ENCODE results near the gene PSMD12. TPM values are rescaled to one million over a fixed set of nuclear protein-coding genes. Genes with fewer than 3 reads are reported as not detected.

The PSMD12 gene
- total and polyA plus RNA-seq, 2 donors (not counting 3 experiments of a cell fraction or from before 2014, with no cell fraction given), result 14.1 to 73.0 TPM

GRCh38 chr17:67390006-67390645 is 23.7 kb upstream of the PSMD12 start:
- ChIA-PET POLR2A (no interaction called here), CTCF (interaction anchor here (0.6 to 6.7 kb wide), 8 partner anchors 8 to 92 kb away, joined by 3 to 131 read pairs (median 4); no protein-coding TSS in a partner anchor)
- Histone ChIP-seq H3K4me1 (ENCODE audit: control insufficient read depth, extremely low read depth, insufficient read depth, low read length) (peaks cover 12% of the 10 kb centered on the region), H3K79me2 (ENCODE audit: control insufficient read depth, insufficient read depth, low read length) (no peaks in the 10 kb centered on the region), H3K4me3 (replicated peaks in 1 of 3; ENCODE audit: insufficient read depth in 1 of 3, low read depth in 1 of 3, low read length in 3 of 3) (no peak overlapping the region), H3K27ac (ENCODE audit: insufficient read depth, low read depth, low read length) (peak overlapping the region; percentile 1), H3K9ac (replicated peaks; ENCODE audit: extremely low read depth, insufficient read depth, low read length) (no peak overlapping the region), H4K20me1 (replicated peaks; ENCODE audit: control insufficient read depth, extremely low read depth, insufficient read depth, low read length) (no peaks in the 10 kb centered on the region), H3K9me1 (replicated peaks; ENCODE audit: control insufficient read depth, extremely low read depth, insufficient read depth, low read length) (no peaks in the 10 kb centered on the region), H3K27me3 (ENCODE audit: control insufficient read depth in 2 of 2, insufficient read depth in 2 of 2, low read length in 2 of 2) (no peaks in the 10 kb centered on the region), H2AFZ (ENCODE audit: low read depth, low read length) (no peak overlapping the region), H3K4me2 (ENCODE audit: insufficient read depth, low read length) (peak overlapping the region; percentile 63), H3K36me3 (ENCODE audit: control insufficient read depth in 2 of 2, extremely low read depth in 1 of 2, insufficient read depth in 2 of 2, low read length in 2 of 2) (no peaks in the 10 kb centered on the region), H3K9me3 (replicated peaks; ENCODE audit: control insufficient read depth, insufficient read depth, low read length) (no peaks in the 10 kb centered on the region)
- dilution Hi-C loops (cut with MboI; ENCODE audit: extremely low pct_ligation_motif_present, low sequenced_read_pairs) (no loop called here), intact Hi-C loops (cut with micrococcal nuclease) (loop anchor here (1.0 kb wide), 2 partner anchors 12 to 32 kb away; no protein-coding TSS in a partner anchor)
- DNase-seq (ENCODE audit: low read depth, low spot score), result no peak
- BruUV-seq (replicated peaks), result no TSS peak
- TF ChIP-seq EZH2 (IDR thresholded peaks at IDR 0.05; ENCODE audit: borderline replicate concordance, low read depth, low read length, severe bottlenecking), result no peak
- TF ChIP-seq MYC (IDR thresholded peaks at IDR 0.05; ENCODE audit: low read depth, low read length), result no peak
- TF ChIP-seq POLR2A (IDR thresholded peaks at IDR 0.05; ENCODE audit: low read depth, low read length), result no peak
- no peak for TF ChIP-seq CTCF (IDR thresholded peaks at IDR 0.05; ENCODE audit: extremely low read depth in 1 of 2, insufficient read depth in 1 of 2, low read depth in 1 of 2, low read length in 2 of 2)
- no peak for TF ChIP-seq MAX (IDR thresholded peaks at IDR 0.05; ENCODE audit: insufficient read depth, insufficient read length)
- no peak for TF ChIP-seq FOS (IDR thresholded peaks at IDR 0.05; ENCODE audit: borderline replicate concordance, insufficient read depth, low read length)
- TF ChIP-seq POLR2AphosphoS5 (IDR thresholded peaks at IDR 0.05; ENCODE audit: insufficient read depth, low read depth, low read length), result no peak
- TF ChIP-seq JUN (IDR thresholded peaks at IDR 0.05; ENCODE audit: borderline replicate concordance, insufficient read depth, insufficient read length, low read depth), result no peak
- no peak for TF ChIP-seq GATA2 (IDR thresholded peaks at IDR 0.05; ENCODE audit: insufficient read depth, insufficient read length, low read depth, low read length)
- FAIRE-seq, result no peak
